SK-N-MC (cell line): ENCODE measurements around the gene AQP12A.
"Not testable (repeated sequence)": the region's sequence is repeated elsewhere in the genome, so short reads cannot be mapped to it uniquely, and the experiment has no call there.

Experiments used
- DNase-seq: peaks from one replicate; pipeline ENCODE4 v3.0.0-alpha.2; 2011; ENCODE audit warnings: low read depth, low spot score
- H3K27ac ChIP-seq: fragments of 200-600 bp; sonication (generic); 2 replicates; pipeline ENCODE4 v1.5.1; 2016; ENCODE audit warnings: mixed run types
- H3K36me3 ChIP-seq: fragments of 200-600 bp; sonication (generic); 2 replicates; pipeline ENCODE4 v1.6.1; 2017; ENCODE audit warnings: antibody characterized with exemption, low read length, mixed read lengths; ENCODE audit not compliant: insufficient read depth
- H3K4me3 ChIP-seq: fragments of 200-600 bp; sonication (generic); 2 replicates; pipeline ENCODE4 v1.5.1; 2016
- H3K9ac ChIP-seq: fragments of 200-600 bp; sonication (generic); 2 replicates; pipeline ENCODE4 v1.8.0; 2017; ENCODE audit warnings: mixed run types, mixed read lengths; ENCODE audit not compliant: insufficient read length
- H3K9me3 ChIP-seq: fragments of 200-600 bp; sonication (generic); 2 replicates; pipeline ENCODE4 v1.6.1; 2017; ENCODE audit warnings: low read depth, mild to moderate bottlenecking, antibody characterized with exemption, low read length, moderate library complexity, mixed read lengths
- EZH2 ChIP-seq: fragments of 200-600 bp; sonication (generic); IDR thresholded peaks from one replicate; pipeline ENCODE4 v1.6.1; 2017; ENCODE audit warnings: antibody characterized with exemption
- FOXP2 ChIP-seq: optimal IDR thresholded peaks from 2 replicates; pipeline ENCODE3; 2011; ENCODE audit warnings: mild to moderate bottlenecking, moderate library complexity; ENCODE audit not compliant: insufficient read depth; ENCODE audit errors: extremely low read length, control extremely low read depth
- POLR2AphosphoS5 ChIP-seq: IDR thresholded peaks from 2 replicates; pipeline ENCODE4 v1.6.1; 2012; ENCODE audit warnings: mild to moderate bottlenecking, low read depth, low read length, borderline replicate concordance

AQP12A gene

GRCh38 chr2:240650254-240650965 lies 41.3 kb upstream of the AQP12A start:
- Histone ChIP-seq H3K9me3 (no peaks in the 10 kb centered on the region), H3K4me3 (no peak overlapping the region), H3K27ac (no peak overlapping the region), H3K36me3 (no peaks in the 10 kb centered on the region), H3K9ac (no peak overlapping the region)
- DNase-seq, result no peak
- TF ChIP-seq EZH2, result no peak
- no peak for TF ChIP-seq FOXP2
- no peak for TF ChIP-seq POLR2AphosphoS5

DNA sequence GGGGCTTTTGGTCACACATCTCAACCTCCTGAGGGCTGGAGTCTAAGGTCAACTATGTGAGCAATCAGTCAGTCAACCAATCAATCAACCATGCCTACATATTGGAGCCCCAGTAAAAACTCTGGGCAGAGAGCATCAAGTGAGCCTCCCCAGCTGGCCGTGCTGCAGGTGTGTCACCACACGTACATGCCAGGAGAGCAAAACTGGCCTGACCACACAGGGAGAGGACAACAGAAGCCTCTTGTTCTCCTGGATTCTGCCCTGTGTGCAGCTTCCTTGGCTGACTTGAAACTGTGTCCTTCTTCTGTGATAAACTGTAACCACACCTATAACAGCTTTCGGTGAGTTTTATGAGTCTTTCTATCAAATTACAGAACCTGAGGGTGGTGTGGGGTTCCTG lies 40.5 kb upstream of the AQP12A start:
- Histone ChIP-seq H3K9ac (no peak overlapping the region), H3K9me3 (no peaks in the 10 kb centered on the region), H3K4me3 (no peak overlapping the region), H3K36me3 (no peaks in the 10 kb centered on the region), H3K27ac (no peak overlapping the region)
- TF ChIP-seq EZH2, result no peak
- no peak for TF ChIP-seq POLR2AphosphoS5
- no peak for TF ChIP-seq FOXP2
- DNase-seq, result no peak

GRCh38 chr2:240655931-240656886 lies 35.5 kb upstream of the AQP12A start:
- H3K4me3 ChIP-seq, result no peak overlapping the region
- no peak overlapping the region for H3K9ac ChIP-seq
- H3K36me3 ChIP-seq, result no peaks in the 10 kb centered on the region
- no peaks in the 10 kb centered on the region for H3K9me3 ChIP-seq
- DNase-seq, result no peak
- peak; percentile 61 for TF ChIP-seq EZH2
- TF ChIP-seq POLR2AphosphoS5, result no peak
- H3K27ac ChIP-seq, result no peak overlapping the region

DNA sequence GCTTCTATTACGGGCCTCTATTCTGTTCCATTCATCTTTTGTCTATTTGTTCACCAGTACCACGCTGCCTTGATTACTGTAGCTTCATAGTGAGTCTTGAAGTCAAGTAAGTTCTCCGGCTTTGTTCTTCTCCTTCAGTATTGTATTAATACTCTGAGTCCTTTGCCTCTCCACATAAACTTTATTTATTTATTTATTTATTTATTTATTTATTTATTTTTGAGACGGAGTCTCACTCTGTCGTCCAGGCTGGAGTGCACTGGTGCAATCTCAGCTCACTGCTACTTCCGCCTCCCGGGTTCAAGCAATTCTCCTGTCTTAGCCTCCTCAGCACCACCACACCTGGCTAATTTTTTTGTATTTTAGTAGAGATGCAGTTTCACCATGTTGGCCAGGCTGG lies 31.8 kb upstream of the AQP12A start:
- DNase-seq, H3K9me3 ChIP-seq, H3K9ac ChIP-seq, H3K4me3 ChIP-seq, H3K36me3 ChIP-seq, H3K27ac ChIP-seq: not testable (repeated sequence)

DNA sequence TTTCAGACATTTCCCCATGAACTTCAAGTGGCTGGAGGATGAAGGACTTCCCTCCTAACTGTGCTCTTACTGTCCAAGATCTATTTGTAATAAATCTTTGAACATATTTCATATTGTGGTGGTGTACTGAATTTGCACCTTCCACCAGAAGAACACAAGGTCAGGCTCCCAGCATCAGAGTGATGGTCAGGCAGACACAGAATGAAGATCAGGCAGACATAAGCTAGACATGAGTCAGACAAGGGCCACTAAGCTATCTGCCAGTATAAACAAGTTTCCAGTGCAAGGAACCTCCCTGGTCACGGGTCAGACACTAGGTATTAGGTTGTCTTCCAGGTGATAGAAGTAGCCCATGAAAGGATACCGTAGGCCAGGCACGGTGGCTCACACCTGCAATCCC lies 29.0 kb upstream of the AQP12A start:
- no peaks in the 10 kb centered on the region for H3K9me3 ChIP-seq
- TF ChIP-seq POLR2AphosphoS5 (no peak), EZH2 (no peak), FOXP2 (no peak)

DNA sequence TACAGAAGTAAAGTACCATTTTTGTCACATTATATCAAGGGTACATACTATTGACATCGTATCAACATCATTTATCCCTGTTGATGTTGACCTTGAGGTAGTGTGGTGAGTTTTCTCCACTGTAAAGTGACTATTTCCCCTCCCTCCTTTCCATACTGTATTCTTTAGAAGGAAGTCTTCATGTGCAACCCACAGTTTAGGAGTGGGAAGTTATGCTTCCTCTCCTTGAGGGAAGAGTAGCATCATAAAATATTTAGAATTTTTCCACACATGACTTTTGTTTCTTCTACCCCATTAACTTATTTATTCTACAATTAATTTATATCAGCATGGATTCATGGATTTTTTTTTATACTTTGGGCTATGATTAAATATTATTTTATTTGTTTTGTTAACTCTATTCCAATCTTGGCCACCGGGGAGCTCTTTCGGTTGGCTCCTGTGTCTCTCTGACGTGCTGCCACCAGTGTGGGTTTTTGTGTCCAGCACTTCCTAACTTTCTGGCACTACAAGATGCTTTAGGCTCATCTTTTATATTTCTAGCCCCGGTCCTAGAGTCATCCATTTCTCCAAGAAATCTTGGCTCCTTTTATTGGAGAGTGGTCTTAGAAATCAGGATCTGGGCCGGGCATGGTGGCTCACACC lies 28.0 kb upstream of the AQP12A start:
- H3K36me3 ChIP-seq, result no peaks in the 10 kb centered on the region
- no peak overlapping the region for H3K9ac ChIP-seq
- TF ChIP-seq POLR2AphosphoS5, result no peak
- TF ChIP-seq EZH2, result no peak
- TF ChIP-seq FOXP2, result no peak
- H3K9me3 ChIP-seq, result no peaks in the 10 kb centered on the region
- no peak for DNase-seq
- no peak overlapping the region for H3K27ac ChIP-seq
- no peak overlapping the region for H3K4me3 ChIP-seq

More for the DNA sequence above, 29.0 kb upstream of the AQP12A start:
- Histone ChIP-seq H3K4me3 (no peak overlapping the region), H3K27ac (no peak overlapping the region), H3K36me3 (no peaks in the 10 kb centered on the region), H3K9ac (no peak overlapping the region)
- DNase-seq, result no peak

- Histone ChIP-seq H3K27ac (no peak overlapping the region), H3K4me3 (no peak overlapping the region), H3K9me3 (no peaks in the 10 kb centered on the region), H3K36me3 (no peaks in the 10 kb centered on the region), H3K9ac (no peak overlapping the region)
- no peak for DNase-seq
- TF ChIP-seq FOXP2 (no peak), EZH2 (no peak), POLR2AphosphoS5 (no peak)
These were observed 27.0 kb upstream of the AQP12A start for GRCh38 chr2:240664622-240665021.

DNA sequence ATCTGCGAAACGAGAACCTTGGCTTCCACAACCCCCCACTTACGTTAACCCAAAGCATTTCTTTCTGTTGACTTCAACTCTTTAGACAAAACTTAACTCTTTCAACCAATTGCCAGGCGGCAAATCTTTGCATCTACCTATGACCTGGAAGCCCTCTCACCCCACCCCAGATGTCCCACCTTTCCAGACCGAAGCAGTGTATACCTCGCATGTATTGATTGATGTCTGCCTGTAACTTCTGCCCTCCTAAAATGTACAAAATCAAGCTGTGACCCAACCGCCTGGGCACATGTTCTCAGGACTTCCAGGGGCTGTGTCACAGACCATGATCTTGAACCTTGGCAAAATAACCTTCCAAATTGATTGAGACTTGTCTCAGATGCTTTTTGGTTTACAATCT lies 21.3 kb upstream of the AQP12A start:
- Histone ChIP-seq H3K9me3 (no peaks in the 10 kb centered on the region), H3K36me3 (no peaks in the 10 kb centered on the region), H3K4me3 (no peak overlapping the region), H3K27ac (no peak overlapping the region), H3K9ac (no peak overlapping the region)
- TF ChIP-seq POLR2AphosphoS5, result no peak
- TF ChIP-seq EZH2, result no peak
- TF ChIP-seq FOXP2, result no peak
- DNase-seq, result no peak
